Effector memory CD8-positive, alpha-beta T cell (primary cell): ENCODE data around the gene ZNF536.
"Not testable (repeated sequence)": the region's sequence is repeated elsewhere in the genome, so short reads cannot be mapped to it uniquely, and the experiment has no call there.

ENCODE experiments used
- ATAC-seq: fragments of 150-1000 bp; cut with Tn5 transposase; replicated peaks from 2 replicates; pipeline ENCODE4 v1.10.0; 2021; ENCODE audit warnings: mild to moderate bottlenecking, moderate library complexity
- DNase-seq, 3 experiments: peaks; one replicate each; pipeline ENCODE4 v3.0.0; 2021
- H3K27ac Mint-ChIP-seq, 2 donors: one replicate each; pipeline ENCODE4 v1.8.0; 2022; ENCODE audit warnings: mild to moderate bottlenecking in 2 of 2, mixed read lengths in 2 of 2, moderate library complexity in 2 of 2
- H3K27me3 Mint-ChIP-seq, 2 donors: one replicate each; pipeline ENCODE4 v1.8.0; 2022; ENCODE audit warnings: mixed read lengths in 2 of 2
- H3K36me3 Mint-ChIP-seq: one replicate; pipeline ENCODE4 v1.8.0; 2022; ENCODE audit warnings: mild to moderate bottlenecking, moderate library complexity, mixed read lengths; ENCODE audit not compliant: insufficient read depth
- H3K4me1 Mint-ChIP-seq, 2 donors: one replicate each; pipeline ENCODE4 v1.8.0; 2022; ENCODE audit warnings: low read depth in 2 of 2, mixed read lengths in 2 of 2
- H3K4me3 Mint-ChIP-seq, 2 donors: one replicate each; pipeline ENCODE4 v1.8.0; 2022; ENCODE audit warnings: mild to moderate bottlenecking in 2 of 2, mixed read lengths in 2 of 2, moderate library complexity in 2 of 2
- H3K9me3 Mint-ChIP-seq, 2 donors: one replicate each; pipeline ENCODE4 v1.8.0; 2022; ENCODE audit warnings: mixed read lengths in 2 of 2

The ZNF536 gene

GRCh38 chr19:30430206-30430734 lies 58.1 kb downstream of the ZNF536 start:
- Mint-ChIP-seq H3K27me3 (peaks cover 0 to 11% of the 10 kb centered on the region in 2 donors), H3K9me3 (peaks cover 0 to 7% of the 10 kb centered on the region in 2 donors), H3K36me3 (no peaks in the 10 kb centered on the region), H3K4me3 (no peak overlapping the region), H3K27ac (no peak overlapping the region), H3K4me1 (no peaks in the 10 kb centered on the region)
- no peak for ATAC-seq
- no peak for DNase-seq

GRCh38 chr19:30431591-30431990 lies 59.4 kb downstream of the ZNF536 start:
- H3K36me3 Mint-ChIP-seq = no peaks in the 10 kb centered on the region
- peaks cover 0 to 7% of the 10 kb centered on the region in 2 donors for H3K27me3 Mint-ChIP-seq
- H3K27ac Mint-ChIP-seq = no peak overlapping the region
- H3K9me3 Mint-ChIP-seq = peaks cover 0 to 7% of the 10 kb centered on the region in 2 donors
- ATAC-seq (no peak), DNase-seq (no peak)
- no peak overlapping the region for H3K4me3 Mint-ChIP-seq
- no peaks in the 10 kb centered on the region for H3K4me1 Mint-ChIP-seq

DNA sequence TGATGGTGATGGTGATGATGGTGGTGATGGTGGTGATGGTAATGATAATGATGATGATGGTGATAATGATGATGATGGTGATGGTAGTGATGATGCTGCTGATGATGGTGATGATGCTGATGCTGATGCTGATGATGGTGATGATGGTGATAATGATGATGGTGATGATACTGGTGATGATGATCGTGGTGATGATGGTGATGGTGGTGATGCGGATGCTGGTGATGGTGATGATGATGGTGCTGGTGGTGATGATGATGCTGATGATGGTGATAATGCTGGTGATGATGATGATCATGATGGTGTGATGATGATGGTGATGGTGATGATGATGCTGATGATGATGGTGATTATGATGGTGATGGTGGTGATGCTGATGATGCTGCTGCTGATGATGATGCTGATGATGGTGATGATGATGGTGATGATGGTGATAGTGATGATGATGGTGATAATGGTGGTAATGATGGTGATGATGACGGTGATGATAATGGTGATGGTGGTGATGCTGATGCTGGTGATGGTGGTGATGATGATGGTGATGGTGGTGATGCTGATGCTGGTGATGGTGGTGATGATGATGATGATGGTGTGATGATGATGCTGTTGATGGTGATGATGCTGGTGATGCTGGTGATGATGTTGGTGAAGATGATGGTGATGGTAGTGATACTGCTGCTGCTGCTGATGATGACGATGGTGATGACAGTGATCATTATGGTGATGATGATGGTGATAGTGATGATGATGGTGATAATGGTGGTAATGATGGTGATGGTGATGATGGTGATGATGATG lies 62.8 kb downstream of the ZNF536 start:
- Mint-ChIP-seq H3K4me1 (no peaks in the 10 kb centered on the region), H3K36me3 (no peaks in the 10 kb centered on the region), H3K27me3 (no peaks in the 10 kb centered on the region), H3K27ac (no peak overlapping the region), H3K9me3 (no peaks in the 10 kb centered on the region), H3K4me3 (no peak overlapping the region)
- no peak for DNase-seq
- no peak for ATAC-seq

DNA sequence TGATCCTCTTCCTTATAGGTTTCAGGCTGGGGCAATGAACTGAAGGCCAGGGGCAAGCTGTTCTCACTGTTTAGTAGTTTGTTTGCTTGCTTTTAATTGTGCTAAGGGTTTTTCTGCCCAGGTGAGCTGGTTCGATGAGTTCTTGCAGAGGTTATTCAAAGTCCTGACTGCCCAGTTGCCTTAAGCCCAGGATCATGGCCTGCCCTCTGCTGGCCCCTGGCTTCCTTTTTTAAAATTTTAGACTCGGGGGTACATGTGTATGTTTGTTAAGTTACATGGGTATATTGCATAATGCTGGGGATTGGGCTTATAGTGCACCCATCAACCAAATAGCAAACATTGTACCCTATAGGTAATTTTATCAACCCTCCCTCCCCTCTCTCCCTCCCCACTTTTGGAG lies 65.7 kb downstream of the ZNF536 start:
- H3K9me3 Mint-ChIP-seq = no peaks in the 10 kb centered on the region
- H3K4me3 Mint-ChIP-seq = no peak overlapping the region
- H3K36me3 Mint-ChIP-seq = no peaks in the 10 kb centered on the region
- H3K27ac Mint-ChIP-seq = no peak overlapping the region
- DNase-seq = no peak
- no peaks in the 10 kb centered on the region for H3K4me1 Mint-ChIP-seq
- peaks cover 0 to 5% of the 10 kb centered on the region in 2 donors for H3K27me3 Mint-ChIP-seq
- no peak for ATAC-seq

DNA sequence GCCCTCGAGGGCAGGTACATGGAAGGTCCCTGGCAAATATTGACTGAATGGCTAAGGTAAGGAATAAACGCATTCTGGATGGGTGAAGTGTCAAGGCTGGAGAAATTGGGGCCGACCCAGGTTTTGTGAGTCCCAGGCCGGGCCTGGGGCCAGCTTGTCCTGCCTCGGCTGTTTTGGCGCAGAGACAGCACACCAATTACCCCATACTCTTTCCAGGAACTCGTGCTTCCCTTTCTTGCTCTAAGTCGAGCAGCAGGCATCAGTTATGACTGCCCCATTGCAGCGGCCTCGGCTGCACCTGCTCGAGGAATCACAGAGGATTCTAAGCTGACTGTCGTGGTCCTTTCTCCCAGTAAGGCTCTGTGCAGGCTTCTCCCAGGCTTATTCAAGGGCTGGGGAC lies 67.1 kb downstream of the ZNF536 start:
- Mint-ChIP-seq H3K9me3 (no peaks in the 10 kb centered on the region), H3K36me3 (no peaks in the 10 kb centered on the region), H3K4me3 (no peak overlapping the region), H3K4me1 (no peaks in the 10 kb centered on the region), H3K27ac (no peak overlapping the region), H3K27me3 (peaks cover 0 to 5% of the 10 kb centered on the region in 2 donors)
- no peak for DNase-seq
- no peak for ATAC-seq

DNA sequence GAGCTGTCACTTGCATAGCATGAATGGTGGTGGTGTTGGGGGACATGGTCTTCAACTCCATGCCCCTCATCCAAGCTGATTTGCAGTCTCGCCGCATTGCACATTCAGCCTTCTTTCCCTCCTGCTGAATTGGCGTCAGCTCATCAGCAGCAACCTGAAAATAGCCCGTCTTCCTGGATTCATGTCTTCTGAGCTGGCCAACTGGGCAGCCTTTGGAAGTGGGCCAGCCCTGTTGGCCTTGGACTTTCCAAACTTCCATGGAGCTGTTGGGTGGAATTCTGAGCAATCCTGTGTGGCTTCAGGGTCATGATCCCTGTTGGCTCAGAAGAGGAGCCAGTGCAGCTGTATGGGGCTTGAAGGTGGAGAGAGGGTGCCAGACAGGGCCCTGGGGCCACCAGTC lies 68.8 kb downstream of the ZNF536 start:
- H3K27me3 Mint-ChIP-seq = peaks cover 0 to 5% of the 10 kb centered on the region in 2 donors
- ATAC-seq (no peak), DNase-seq (no peak)
- no peaks in the 10 kb centered on the region for H3K36me3 Mint-ChIP-seq
- no peaks in the 10 kb centered on the region for H3K4me1 Mint-ChIP-seq
- H3K27ac Mint-ChIP-seq = no peak overlapping the region
- H3K9me3 Mint-ChIP-seq = no peaks in the 10 kb centered on the region
- H3K4me3 Mint-ChIP-seq = no peak overlapping the region

- Mint-ChIP-seq H3K36me3 (no peaks in the 10 kb centered on the region), H3K4me1 (no peaks in the 10 kb centered on the region), H3K9me3 (peaks cover 0 to 3% of the 10 kb centered on the region in 2 donors), H3K4me3 (no peak overlapping the region), H3K27ac (no peak overlapping the region), H3K27me3 (peaks cover 0 to 5% of the 10 kb centered on the region in 2 donors)
- DNase-seq = no peak
- no peak for ATAC-seq
Measured at GRCh38 chr19:30442674-30443073, 70.5 kb downstream of the ZNF536 start.

DNA sequence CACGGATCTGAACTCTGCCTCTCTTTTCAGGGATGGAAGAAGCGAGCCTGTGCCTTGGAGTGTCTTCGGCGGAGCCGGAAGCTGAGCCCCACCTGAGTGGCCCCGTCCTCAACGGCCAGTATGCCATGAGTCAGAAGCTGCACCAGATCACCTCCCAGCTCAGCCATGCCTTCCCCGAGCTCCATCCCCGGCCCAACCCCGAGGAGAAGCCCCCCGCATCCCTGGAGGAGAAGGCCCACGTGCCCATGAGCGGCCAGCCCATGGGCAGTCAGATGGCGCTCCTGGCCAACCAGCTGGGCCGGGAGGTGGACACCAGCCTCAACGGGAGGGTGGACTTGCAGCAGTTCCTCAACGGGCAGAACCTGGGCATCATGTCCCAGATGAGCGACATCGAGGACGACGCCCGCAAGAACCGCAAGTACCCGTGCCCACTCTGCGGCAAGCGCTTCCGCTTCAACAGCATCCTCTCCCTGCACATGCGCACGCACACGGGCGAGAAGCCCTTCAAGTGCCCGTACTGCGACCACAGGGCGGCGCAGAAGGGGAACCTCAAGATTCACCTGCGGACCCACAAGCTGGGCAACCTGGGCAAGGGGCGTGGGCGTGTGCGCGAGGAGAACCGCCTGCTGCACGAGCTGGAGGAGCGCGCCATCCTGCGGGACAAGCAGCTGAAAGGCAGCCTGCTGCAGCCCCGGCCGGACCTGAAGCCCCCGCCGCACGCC lies 71.5 kb downstream of the ZNF536 start:
- Mint-ChIP-seq H3K27me3 (peaks cover 5 to 6% of the 10 kb centered on the region in 2 donors), H3K4me3 (no peak overlapping the region), H3K9me3 (peaks cover 0 to 3% of the 10 kb centered on the region in 2 donors), H3K36me3 (no peaks in the 10 kb centered on the region), H3K4me1 (no peaks in the 10 kb centered on the region), H3K27ac (no peak overlapping the region)
- ATAC-seq (no peak), DNase-seq (no peak)

- H3K9me3 Mint-ChIP-seq = peaks cover 0 to 3% of the 10 kb centered on the region in 2 donors
- ATAC-seq (no peak), DNase-seq (no peak)
- H3K27ac Mint-ChIP-seq = no peak overlapping the region
- no peak overlapping the region for H3K4me3 Mint-ChIP-seq
- no peaks in the 10 kb centered on the region for H3K36me3 Mint-ChIP-seq
- peaks cover 5 to 11% of the 10 kb centered on the region in 2 donors for H3K27me3 Mint-ChIP-seq
- H3K4me1 Mint-ChIP-seq = no peaks in the 10 kb centered on the region
Measured at GRCh38 chr19:30444253-30444671, 72.1 kb downstream of the ZNF536 start.

DNA sequence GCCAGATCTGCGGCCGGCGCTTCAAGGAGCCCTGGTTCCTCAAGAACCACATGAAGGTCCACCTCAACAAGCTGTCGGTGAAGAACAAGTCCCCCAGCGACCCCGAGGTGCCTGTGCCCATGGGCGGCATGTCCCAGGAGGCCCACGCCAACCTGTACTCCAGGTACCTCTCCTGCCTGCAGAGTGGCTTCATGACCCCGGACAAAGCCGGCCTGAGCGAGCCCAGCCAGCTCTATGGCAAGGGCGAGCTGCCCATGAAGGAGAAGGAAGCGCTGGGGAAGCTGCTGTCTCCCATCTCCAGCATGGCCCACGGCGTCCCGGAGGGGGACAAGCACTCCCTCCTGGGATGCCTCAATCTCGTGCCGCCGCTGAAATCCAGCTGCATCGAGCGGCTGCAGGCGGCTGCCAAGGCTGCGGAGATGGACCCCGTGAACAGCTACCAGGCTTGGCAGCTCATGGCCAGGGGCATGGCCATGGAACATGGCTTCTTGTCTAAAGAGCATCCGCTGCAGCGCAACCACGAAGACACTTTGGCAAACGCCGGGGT lies 72.6 kb downstream of the ZNF536 start:
- ATAC-seq = no peak

DNA sequence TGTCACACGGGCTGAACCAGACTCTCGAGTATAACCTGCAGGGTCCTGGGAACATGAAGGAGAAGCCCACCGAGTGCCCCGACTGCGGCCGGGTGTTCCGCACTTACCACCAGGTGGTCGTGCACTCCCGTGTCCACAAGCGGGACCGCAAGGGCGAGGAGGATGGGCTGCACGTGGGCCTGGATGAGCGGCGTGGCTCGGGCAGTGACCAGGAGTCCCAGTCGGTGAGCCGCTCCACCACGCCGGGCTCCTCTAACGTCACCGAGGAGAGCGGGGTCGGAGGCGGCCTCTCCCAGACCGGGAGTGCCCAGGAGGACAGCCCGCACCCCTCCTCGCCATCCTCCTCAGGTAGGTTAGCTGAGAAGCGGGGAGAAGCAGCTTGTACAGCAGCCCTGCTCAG lies 73.2 kb downstream of the ZNF536 start:
- no peak for ATAC-seq
- Mint-ChIP-seq H3K27ac (no peak overlapping the region), H3K36me3 (no peaks in the 10 kb centered on the region), H3K9me3 (peaks cover 0 to 3% of the 10 kb centered on the region in 2 donors), H3K4me3 (no peak overlapping the region), H3K4me1 (peaks cover 0 to 2% of the 10 kb centered on the region in 2 donors), H3K27me3 (peaks cover 5 to 11% of the 10 kb centered on the region in 2 donors)
- DNase-seq = no peak

More for the DNA sequence above, 72.6 kb downstream of the ZNF536 start:
- no peaks in the 10 kb centered on the region for H3K36me3 Mint-ChIP-seq
- peaks cover 5 to 11% of the 10 kb centered on the region in 2 donors for H3K27me3 Mint-ChIP-seq
- no peak overlapping the region for H3K27ac Mint-ChIP-seq
- H3K9me3 Mint-ChIP-seq = peaks cover 0 to 3% of the 10 kb centered on the region in 2 donors
- no peaks in the 10 kb centered on the region for H3K4me1 Mint-ChIP-seq
- DNase-seq = no peak
- no peak overlapping the region for H3K4me3 Mint-ChIP-seq

DNA sequence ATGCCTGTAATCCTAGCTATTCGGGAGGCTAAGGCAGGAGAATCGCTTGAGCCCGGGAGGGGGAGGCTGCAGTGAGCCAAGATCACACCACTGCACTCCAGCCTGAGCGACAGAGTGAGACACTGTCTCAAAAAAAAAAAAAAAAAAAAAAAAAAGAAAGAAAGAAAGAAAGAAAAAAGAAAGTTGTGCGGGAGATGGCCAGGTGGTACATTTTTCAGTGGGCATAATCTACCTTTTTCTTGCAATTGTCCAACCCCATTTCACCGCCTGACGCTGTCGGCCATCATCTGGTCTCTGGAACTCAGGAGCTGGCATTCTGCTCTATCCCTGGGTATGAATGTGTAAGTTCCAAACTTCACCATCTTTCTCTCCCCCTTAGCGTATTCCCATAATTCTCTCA lies 73.9 kb downstream of the ZNF536 start:
- H3K27ac Mint-ChIP-seq, ATAC-seq, H3K4me3 Mint-ChIP-seq, DNase-seq, H3K4me1 Mint-ChIP-seq, H3K9me3 Mint-ChIP-seq, H3K36me3 Mint-ChIP-seq: not testable (repeated sequence)
- peaks cover 5 to 11% of the 10 kb centered on the region in 2 donors for H3K27me3 Mint-ChIP-seq

DNA sequence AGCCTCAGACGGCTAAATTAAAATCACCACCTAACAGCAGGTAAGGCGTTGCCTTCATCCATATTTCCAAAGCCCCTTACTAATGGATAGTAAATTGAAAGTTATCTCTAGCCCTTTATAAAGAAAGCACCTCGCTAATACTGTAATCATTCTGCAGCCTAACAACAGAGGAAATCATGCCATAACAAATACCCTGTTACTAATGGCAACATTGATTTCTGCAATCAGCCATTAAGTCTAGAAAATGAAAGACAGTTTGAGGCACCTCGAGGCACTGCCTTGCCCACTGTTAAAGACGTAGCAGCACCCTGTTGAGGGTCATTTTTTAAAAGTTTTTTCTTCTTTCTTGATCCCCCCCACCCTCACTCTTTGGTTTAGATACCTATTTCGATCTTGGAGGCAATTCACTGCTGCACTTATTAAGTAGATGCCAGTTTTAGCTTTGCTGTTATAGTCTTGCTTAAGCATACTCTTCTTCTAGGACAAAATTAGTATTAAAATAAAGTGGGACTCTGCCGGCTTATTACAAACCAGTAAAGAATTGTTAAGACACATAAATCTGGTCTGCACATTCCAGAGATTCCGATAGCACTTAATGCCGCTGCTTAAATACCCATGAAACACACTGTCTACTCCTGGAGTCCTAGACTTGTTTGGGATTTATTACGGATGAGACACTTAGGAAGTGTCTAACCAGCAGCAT lies 74.8 kb downstream of the ZNF536 start:
- Mint-ChIP-seq H3K27ac (no peak overlapping the region), H3K4me1 (peaks cover 0 to 2% of the 10 kb centered on the region in 2 donors), H3K9me3 (peaks cover 0 to 3% of the 10 kb centered on the region in 2 donors), H3K4me3 (no peak overlapping the region), H3K27me3 (peaks cover 0 to 13% of the 10 kb centered on the region in 2 donors), H3K36me3 (no peaks in the 10 kb centered on the region)
- no peak for ATAC-seq
- DNase-seq = no peak
